Dedifferentiated amniotic fluid mesenchymal stem cell (primary cell): ENCODE results near the gene CLOCK.

Source experiments
- DNase-seq: peaks from one replicate; pipeline ENCODE4 v3.0.0-alpha.2; 2016; ENCODE audit errors: extremely low spot score

CLOCK gene

DNA sequence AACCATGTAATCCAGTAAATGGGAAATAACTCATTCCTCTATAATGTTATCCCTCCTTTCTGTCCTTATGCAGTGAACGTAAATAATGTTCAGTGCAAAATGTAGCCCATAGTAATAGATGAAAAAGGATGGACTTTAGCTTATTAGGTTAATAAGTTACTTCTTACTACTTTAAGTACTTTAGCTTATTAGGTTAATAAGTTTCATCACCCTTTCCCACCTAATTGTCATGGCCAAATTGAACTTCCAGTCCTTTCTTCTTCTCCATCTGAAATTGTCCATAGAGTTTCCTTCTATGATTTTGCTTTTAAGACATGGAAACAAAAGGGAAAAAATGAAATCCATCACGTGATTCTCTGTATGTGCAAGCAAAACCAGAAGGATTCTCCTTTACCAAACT, 166.1 kb downstream of the CLOCK start:
- no peak for DNase-seq

- peak; percentile 66 for DNase-seq
These were observed 167.9 kb downstream of the CLOCK start for GRCh38 chr4:55378617-55379467.
